Measurements from ENCODE around the gene NXPH4.

The NXPH4 gene

DNA sequence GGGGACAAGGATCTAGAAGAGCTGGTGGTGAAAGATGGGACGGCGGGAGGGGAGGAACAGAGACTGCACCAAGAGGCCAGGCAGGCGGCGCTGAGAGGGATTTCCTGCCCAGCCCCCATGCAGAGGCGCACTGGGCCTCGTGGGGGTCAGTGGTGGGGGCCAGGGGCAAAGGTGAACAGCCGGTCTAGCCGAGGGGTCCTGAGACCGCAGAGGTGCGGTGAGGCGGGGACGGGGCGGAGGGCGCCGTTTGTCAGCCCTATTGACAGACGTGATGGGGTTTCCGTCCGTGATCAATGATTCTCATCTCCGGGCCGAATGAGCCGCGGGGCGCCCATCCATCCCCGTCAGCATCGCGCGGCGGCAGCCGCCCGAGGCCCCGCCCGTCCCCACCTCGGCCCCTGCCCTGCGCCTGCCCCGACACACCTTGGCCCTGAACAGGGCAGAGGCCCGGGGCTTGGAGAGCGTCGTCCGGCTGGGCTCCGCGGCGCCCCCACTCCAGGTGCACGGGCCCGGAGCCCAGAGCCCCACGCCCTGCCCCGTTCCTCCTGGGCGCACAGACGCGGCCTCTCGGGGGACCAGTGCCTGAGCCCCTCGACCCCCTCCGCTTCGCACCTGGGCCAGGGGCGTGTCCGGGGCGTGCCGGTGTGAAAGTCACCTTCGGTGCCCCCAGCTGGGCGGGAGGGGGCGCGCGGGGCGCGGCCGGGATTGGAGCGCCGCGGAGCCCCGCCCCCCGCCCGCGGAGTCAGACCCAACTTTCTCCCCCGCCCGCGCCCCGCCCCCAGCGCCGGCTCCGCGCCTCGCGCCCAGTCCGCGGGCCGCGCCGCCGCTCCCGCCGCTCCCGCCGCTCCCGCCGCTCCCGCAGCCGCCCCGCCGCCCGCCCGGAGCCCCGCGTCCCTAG, at the start of gene NXPH4:
Gene NXPH4, plus strand, starts transcription at position 781 of the 898 bp plus-strand sequence. CDS start 176 bp downstream, outside the sequence.
- peak; percentile 75 for DNase-seq

DNA sequence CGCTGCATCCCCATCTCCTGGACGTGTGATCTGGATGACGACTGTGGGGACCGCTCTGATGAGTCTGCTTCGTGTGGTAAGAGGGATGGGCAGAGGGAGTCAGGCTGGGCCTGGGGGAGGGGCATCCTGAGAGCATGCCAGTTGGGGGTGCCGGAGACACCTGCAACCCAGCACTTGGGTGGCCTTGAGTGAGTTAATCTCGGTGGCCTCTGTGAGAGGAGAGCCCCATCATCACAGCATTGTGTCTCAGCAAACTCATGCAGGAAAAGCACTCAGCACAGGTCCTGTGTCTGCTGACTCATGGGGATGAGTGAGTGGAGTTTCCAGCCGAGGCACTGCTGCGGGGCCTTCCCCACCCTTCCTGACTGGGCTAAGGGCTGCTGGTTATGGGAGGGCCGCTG, 49.6 kb upstream of the NXPH4 start:
- peak; percentile 89 for DNase-seq

GRCh38 chr12:57168058-57168457, 48.5 kb upstream of the NXPH4 start:
- DNase-seq = no peak

- DNase-seq = no peak
These were observed 47.4 kb upstream of the NXPH4 start for GRCh38 chr12:57169046-57169795.

- DNase-seq = no peak
These were observed 46.6 kb upstream of the NXPH4 start for GRCh38 chr12:57169969-57170368.

GRCh38 chr12:57170408-57170807, 46.2 kb upstream of the NXPH4 start:
- no peak for DNase-seq

- no peak for DNase-seq
These were observed 45.7 kb upstream of the NXPH4 start for GRCh38 chr12:57170927-57171326.

DNA sequence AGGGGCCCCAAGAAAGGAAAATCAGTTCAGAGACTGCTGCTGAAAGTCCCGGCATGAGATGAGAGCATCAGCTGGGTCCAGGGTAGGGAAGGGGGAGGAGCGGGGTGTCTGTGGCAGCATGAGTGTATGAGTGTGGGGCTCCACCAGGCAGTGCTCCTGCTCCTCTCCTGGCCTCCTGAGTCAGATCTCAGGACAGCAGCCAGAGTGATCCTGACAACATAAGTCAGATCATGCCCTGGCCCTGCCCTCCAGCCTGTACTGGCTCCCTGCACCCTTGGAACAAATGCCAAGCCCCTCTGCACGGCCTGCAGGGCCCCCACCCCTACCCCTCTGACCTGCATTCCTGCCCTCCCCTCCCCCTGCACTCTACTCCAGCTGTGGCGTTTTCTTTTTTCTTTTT, 44.9 kb upstream of the NXPH4 start:
- DNase-seq = no peak

DNA sequence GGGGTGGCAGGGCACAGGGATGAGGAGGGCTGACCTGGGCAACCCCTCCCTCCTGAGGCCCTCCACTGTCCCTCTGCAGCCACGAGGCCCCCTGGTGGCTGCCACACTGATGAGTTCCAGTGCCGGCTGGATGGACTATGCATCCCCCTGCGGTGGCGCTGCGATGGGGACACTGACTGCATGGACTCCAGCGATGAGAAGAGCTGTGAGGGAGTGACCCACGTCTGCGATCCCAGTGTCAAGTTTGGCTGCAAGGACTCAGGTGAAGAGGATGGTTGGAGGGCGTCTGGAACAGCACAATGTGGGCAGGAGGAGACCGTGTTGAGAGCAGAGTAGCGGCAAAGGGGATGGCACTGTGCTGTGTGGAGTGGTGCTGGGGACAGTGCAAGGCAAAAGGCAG, 43.5 kb upstream of the NXPH4 start:
- DNase-seq = peak; percentile 79

DNA sequence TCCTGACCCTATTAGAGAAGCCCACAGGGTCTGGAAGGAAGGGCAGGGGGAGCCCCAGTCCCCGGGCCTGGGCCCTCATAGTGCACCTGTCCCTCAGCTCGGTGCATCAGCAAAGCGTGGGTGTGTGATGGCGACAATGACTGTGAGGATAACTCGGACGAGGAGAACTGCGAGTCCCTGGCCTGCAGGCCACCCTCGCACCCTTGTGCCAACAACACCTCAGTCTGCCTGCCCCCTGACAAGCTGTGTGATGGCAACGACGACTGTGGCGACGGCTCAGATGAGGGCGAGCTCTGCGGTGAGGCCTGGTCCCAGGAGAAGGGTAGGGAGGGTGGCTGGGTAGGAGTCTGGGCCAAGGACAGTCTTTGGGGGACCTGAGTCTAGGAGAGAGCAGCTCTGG, 42.9 kb upstream of the NXPH4 start:
- DNase-seq = no peak

GRCh38 chr12:57175428-57176138, 41.0 kb upstream of the NXPH4 start:
- peak; percentile 84 for DNase-seq

- DNase-seq = no peak
These were observed 40.5 kb upstream of the NXPH4 start for GRCh38 chr12:57176139-57176477.

DNA sequence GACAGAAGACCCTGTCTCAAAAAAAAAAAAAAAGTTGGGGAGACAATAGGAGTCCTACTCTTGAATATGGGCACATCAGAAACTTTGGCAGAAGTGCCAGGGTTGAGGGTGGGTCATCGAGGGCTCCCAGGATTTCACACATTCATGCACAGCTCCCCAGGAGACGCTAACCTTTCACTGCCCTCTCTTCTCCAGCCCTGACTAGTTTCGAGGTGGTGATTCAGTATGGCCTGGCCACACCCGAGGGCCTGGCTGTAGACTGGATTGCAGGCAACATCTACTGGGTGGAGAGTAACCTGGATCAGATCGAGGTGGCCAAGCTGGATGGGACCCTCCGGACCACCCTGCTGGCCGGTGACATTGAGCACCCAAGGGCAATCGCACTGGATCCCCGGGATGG, 39.7 kb upstream of the NXPH4 start:
- DNase-seq = no peak

DNA sequence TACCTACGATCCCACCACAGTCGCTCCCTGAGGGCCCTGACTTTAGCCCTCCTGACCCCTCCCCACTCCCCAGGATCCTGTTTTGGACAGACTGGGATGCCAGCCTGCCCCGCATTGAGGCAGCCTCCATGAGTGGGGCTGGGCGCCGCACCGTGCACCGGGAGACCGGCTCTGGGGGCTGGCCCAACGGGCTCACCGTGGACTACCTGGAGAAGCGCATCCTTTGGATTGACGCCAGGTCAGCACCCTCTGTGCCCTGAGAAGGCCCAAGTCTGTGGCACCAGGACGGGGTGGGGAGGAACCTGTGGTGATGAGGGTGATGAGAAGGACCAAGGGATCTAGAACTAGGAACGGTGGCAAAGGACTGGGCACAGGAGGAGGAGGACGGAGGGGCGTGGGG, 39.2 kb upstream of the NXPH4 start:
- no peak for DNase-seq

- DNase-seq = no peak
These were observed 38.4 kb upstream of the NXPH4 start for GRCh38 chr12:57178213-57178612.

- no peak for DNase-seq
These were observed 37.1 kb upstream of the NXPH4 start for GRCh38 chr12:57179331-57180086.

DNA sequence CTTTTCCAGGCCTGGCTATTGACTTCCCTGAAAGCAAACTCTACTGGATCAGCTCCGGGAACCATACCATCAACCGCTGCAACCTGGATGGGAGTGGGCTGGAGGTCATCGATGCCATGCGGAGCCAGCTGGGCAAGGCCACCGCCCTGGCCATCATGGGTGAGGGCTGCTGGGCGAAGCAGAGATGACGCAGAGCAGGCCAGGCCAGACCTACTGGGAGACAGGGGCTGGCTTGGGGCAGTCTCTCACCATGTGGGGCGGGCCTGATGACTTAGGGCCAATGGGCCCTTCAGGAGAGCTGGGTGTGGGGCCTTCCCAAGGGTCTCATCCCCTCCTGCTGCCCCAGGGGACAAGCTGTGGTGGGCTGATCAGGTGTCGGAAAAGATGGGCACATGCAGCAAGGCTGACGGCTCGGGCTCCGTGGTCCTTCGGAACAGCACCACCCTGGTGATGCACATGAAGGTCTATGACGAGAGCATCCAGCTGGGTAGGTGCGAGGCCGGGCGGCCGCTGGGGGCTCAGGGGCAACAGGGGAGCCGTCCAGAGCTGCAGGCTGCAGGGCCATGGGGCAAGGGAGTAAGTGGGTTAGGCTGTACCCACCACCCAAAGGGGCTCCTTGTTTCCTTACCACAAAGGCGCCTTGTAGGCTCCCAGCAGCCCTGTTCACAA, 36.1 kb upstream of the NXPH4 start:
- DNase-seq = no peak

GRCh38 chr12:57181072-57181471, 35.5 kb upstream of the NXPH4 start:
- no peak for DNase-seq

GRCh38 chr12:57181561-57182155, 34.9 kb upstream of the NXPH4 start:
- DNase-seq = no peak

DNA sequence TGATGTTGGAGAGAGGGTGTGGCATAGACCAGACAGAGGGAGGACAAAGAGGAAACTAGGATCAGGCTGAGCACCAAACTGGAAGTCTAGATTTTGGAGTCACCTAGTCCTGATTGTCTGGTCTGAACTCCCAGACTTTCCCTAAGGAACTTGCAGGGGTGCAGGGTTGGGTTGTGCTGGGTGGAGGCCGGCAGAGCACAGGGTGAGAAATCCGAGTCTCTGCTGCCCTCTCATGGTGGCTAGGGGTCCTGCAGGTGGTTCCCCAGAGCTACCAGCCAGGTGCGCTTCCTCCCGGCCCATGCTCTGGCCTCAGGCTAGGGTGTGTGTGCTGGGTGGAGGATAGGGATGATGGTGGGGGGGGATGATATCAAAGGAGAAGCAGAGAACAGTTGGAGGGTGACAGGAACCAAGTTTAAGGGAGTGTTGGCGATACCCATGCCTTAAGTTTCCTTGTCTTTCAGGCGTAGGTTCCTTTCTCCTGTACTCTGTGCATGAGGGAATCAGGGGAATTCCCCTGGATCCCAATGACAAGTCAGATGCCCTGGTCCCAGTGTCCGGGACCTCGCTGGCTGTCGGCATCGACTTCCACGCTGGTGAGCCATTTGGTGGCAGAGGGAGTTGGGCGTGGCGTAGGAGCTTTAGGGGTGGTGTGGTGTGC, 33.5 kb upstream of the NXPH4 start:
- peak; percentile 99 for DNase-seq

Data from 8988T (cell line).